HepG2 (cell line): ENCODE results near the gene TCFL5. TPM values are rescaled to one million over a fixed set of nuclear protein-coding genes. Genes with fewer than 3 reads are reported as not detected.

Source experiments
- AGO1 ChIP-seq: fragments of 200-400 bp; formaldehyde crosslinking; IDR thresholded peaks from 2 replicates; pipeline ENCODE4 v1.6.1; 2017; ENCODE audit warnings: mild to moderate bottlenecking, low read depth, low read length, moderate library complexity; ENCODE audit not compliant: poor library complexity, severe bottlenecking
- FOXC1 ChIP-seq: sonication (generic); formaldehyde crosslinking; IDR thresholded peaks from 2 replicates; pipeline ENCODE4 v1.8.0; 2022; ENCODE audit warnings: mild to moderate bottlenecking, missing genetic modification reagents, borderline replicate concordance
- HOXA7 ChIP-seq: sonication (generic); formaldehyde crosslinking; IDR thresholded peaks from 2 replicates; pipeline ENCODE4 v1.8.1; 2022; ENCODE audit warnings: mild to moderate bottlenecking, missing genetic modification reagents, moderate library complexity
- KDM6A ChIP-seq: IDR thresholded peaks from 2 replicates; pipeline ENCODE4 v1.6.1; 2016; ENCODE audit warnings: low read depth
- MTA3 ChIP-seq: sonication (generic); formaldehyde crosslinking; IDR thresholded peaks from 2 replicates; pipeline ENCODE4 v1.4.0; 2020; ENCODE audit warnings: missing genetic modification reagents
- NFRKB ChIP-seq: fragments of 450-650 bp; IDR thresholded peaks from 2 replicates; pipeline ENCODE4 v1.6.1; 2017
- NR2F2 ChIP-seq: IDR thresholded peaks from 2 replicates; pipeline ENCODE4 v1.6.1; 2012; ENCODE audit warnings: low read depth, inconsistent platforms, borderline replicate concordance
- SKI ChIP-seq: fragments of 450-650 bp; IDR thresholded peaks from one replicate; pipeline ENCODE4 v1.6.1; 2018; ENCODE audit warnings: mild to moderate bottlenecking; ENCODE audit not compliant: partially characterized antibody
- SRSF1 ChIP-seq: fragments of 200-400 bp; formaldehyde crosslinking; optimal IDR thresholded peaks from 2 replicates; pipeline ENCODE3; 2017; ENCODE audit warnings: mild to moderate bottlenecking, low read depth, low read length, moderate library complexity
- TGIF2 ChIP-seq: IDR thresholded peaks from 2 replicates; pipeline ENCODE4 v1.6.1; 2016; ENCODE audit warnings: control low read depth, missing compliant biosample characterization
- ZBTB1 ChIP-seq: sonication (generic); formaldehyde crosslinking; IDR thresholded peaks from 2 replicates; pipeline ENCODE4 v1.4.0; 2020; ENCODE audit warnings: missing genetic modification reagents, borderline replicate concordance
- ZBTB20 ChIP-seq: sonication (generic); formaldehyde crosslinking; IDR thresholded peaks from 2 replicates; pipeline ENCODE4 v1.8.1; 2023; ENCODE audit warnings: missing genetic modification reagents, low read depth, mild to moderate bottlenecking, borderline replicate concordance
- ZFP62 ChIP-seq: sonication (generic); formaldehyde crosslinking; IDR thresholded peaks from 2 replicates; pipeline ENCODE4 v1.4.0; 2020; ENCODE audit warnings: missing genetic modification reagents
- ZFY ChIP-seq: sonication (generic); formaldehyde crosslinking; IDR thresholded peaks from 2 replicates; pipeline ENCODE4 v1.4.0; 2020; ENCODE audit warnings: missing genetic modification reagents
- ZMAT3 ChIP-seq: sonication (generic); formaldehyde crosslinking; conservative IDR thresholded peaks from 2 replicates; pipeline ENCODE4 v1.7.0; 2021; ENCODE audit warnings: missing genetic modification reagents
- ZNF101 ChIP-seq: sonication (generic); formaldehyde crosslinking; IDR thresholded peaks from 2 replicates; pipeline ENCODE4 v1.4.0; 2020; ENCODE audit warnings: mild to moderate bottlenecking, low read depth, missing genetic modification reagents, borderline replicate concordance
- ZNF337 ChIP-seq: sonication (generic); formaldehyde crosslinking; IDR thresholded peaks from 2 replicates; pipeline ENCODE4 v1.5.1; 2020; ENCODE audit warnings: missing genetic modification reagents, low read depth, mild to moderate bottlenecking, borderline replicate concordance
- ZNF441 ChIP-seq: sonication (generic); formaldehyde crosslinking; IDR thresholded peaks from 2 replicates; pipeline ENCODE4 v1.7.0; 2021; ENCODE audit warnings: missing genetic modification reagents, borderline replicate concordance
- ZNF549 ChIP-seq: sonication (generic); formaldehyde crosslinking; IDR thresholded peaks from 2 replicates; pipeline ENCODE4 v1.5.0; 2020; ENCODE audit warnings: missing genetic modification reagents
- ZNF605 ChIP-seq: sonication (generic); formaldehyde crosslinking; IDR thresholded peaks from 2 replicates; pipeline ENCODE4 v1.8.0; 2022; ENCODE audit warnings: mild to moderate bottlenecking, missing genetic modification reagents
- polyA plus RNA-seq, 8 experiments: library from polyadenylated mRNA; depleted of rRNA in 3 of 8; stranded (reverse) in 7 of 8; unstranded in 1 of 8; fragments of >200 nt; fragmentation: Illumina TruSeq in 4 of 8; extraction: Trizol in 4 of 8; gene quantifications; 2 replicates each; pipeline versions ENCODE4 v1.2.1 to v1.2.3, GENCODE V29; 2011 to 2016; ENCODE audit warnings: low read depth in 4 of 8, missing spikeins in 1 of 8, mixed read lengths in 1 of 8; ENCODE audit not compliant: insufficient read depth in 1 of 8
- total RNA-seq, 5 experiments: library from RNA; depleted of rRNA; stranded (reverse); fragments of >200 nt; fragmentation: Illumina TruSeq; extraction: Trizol; gene quantifications; 2 replicates each; pipeline ENCODE4 v1.2.3, GENCODE V29; 2016; ENCODE audit warnings: low read depth in 1 of 5
- TF ChIP-seq, protein P1 (sequence below): sonication (generic); formaldehyde crosslinking; conservative IDR thresholded peaks from 2 replicates; pipeline ENCODE4 v1.8.0; 2022; ENCODE audit warnings: mild to moderate bottlenecking, moderate library complexity, missing genetic modification reagents
- TF ChIP-seq, protein P2 (sequence below): sonication (generic); formaldehyde crosslinking; IDR thresholded peaks from 2 replicates; pipeline ENCODE4 v1.4.0; 2020; ENCODE audit warnings: missing genetic modification reagents, borderline replicate concordance

Gene TCFL5
- total and polyA plus RNA-seq, 2 of the 13 experiments (the other 11 are each of a cell fraction or from before 2014, with no cell fraction given), result 14.8 to 20.0 TPM

DNA sequence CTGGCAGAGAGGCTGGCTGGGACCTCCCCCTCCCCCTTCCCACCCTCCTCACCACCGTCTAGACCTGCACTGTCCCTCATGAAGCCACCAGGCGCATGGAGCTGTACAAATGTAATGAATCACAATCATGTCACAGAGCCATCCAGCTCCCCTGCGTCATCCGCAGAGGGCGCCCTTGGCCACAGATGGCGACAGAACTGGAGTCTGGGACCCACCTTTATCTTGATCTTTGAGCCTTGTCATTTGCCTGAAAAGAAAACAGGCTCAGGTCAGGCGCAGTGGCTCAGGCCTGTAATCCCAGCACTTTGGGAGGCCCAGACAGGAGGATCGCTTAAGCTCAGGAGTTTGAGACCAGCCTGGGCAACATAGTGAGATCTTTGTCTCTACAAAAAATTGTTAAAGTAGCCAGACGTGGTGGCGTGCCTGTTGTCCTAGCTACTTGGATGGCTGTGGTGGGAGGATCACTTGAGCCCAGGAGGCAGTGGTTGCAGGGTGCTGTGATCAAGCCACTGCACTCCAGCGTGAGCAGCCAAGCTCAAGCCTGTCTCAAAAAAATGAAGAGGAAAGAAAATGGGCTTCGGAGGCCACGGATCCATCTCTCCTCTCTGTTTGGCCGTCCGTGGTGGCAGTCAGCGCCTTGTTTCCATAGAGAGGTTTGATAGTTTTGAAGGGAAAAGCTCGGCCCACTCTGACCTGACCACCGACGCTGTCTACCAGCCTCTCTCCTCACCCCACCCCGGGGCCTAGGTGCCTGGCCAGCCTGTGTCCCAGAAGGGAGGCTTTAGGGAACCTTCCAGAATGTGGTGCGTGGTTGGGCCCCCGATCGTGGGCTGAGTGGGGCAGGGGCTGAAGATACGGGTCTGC lies 38.6 kb downstream of the TCFL5 start (continued):
- TF ChIP-seq FOXC1 (no peak), ZFY (CRISPR knock-in tag) (peak; percentile 83), ZNF101 (CRISPR knock-in tag) (no peak), AGO1 (no peak), SKI (peak; percentile 98), TGIF2 (CRISPR knock-in tag) (peak; percentile 91; the same call in 1 of the 2 replicates), MTA3 (CRISPR knock-in tag) (no peak), ZBTB20 (CRISPR knock-in tag) (peak; percentile 42; the same call in 1 of the 2 replicates), ZFP62 (CRISPR knock-in tag) (0 out of 2 replicates have a peak, but pooled peaks have one; percentile 35), HOXA7 (CRISPR knock-in tag) (no peak), ZBTB1 (CRISPR knock-in tag) (peak; percentile 50; the same call in 1 of the 2 replicates), ZNF549 (no peak), NFRKB (no peak), ZNF337 (CRISPR knock-in tag) (peak; percentile 37; the same call in 1 of the 2 replicates), KDM6A (CRISPR knock-in tag) (0 out of 2 replicates have a peak, but pooled peaks have one; percentile 13), ZNF441 (CRISPR knock-in tag) (no peak), NR2F2 (peak; percentile 41; the same call in 1 of the 2 replicates), ZMAT3 (CRISPR knock-in tag) (peak; percentile 36; the same call in 1 of the 2 replicates), SRSF1 (peak; percentile 76), ZNF605 (CRISPR knock-in tag) (peak; percentile 92)
- TF ChIP-seq, protein P1, sequence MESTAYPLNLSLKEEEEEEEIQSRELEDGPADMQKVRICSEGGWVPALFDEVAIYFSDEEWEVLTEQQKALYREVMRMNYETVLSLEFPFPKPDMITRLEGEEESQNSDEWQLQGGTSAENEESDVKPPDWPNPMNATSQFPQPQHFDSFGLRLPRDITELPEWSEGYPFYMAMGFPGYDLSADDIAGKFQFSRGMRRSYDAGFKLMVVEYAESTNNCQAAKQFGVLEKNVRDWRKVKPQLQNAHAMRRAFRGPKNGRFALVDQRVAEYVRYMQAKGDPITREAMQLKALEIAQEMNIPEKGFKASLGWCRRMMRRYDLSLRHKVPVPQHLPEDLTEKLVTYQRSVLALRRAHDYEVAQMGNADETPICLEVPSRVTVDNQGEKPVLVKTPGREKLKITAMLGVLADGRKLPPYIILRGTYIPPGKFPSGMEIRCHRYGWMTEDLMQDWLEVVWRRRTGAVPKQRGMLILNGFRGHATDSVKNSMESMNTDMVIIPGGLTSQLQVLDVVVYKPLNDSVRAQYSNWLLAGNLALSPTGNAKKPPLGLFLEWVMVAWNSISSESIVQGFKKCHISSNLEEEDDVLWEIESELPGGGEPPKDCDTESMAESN (CRISPR knock-in tag), result peak; percentile 90
- TF ChIP-seq, protein P2, sequence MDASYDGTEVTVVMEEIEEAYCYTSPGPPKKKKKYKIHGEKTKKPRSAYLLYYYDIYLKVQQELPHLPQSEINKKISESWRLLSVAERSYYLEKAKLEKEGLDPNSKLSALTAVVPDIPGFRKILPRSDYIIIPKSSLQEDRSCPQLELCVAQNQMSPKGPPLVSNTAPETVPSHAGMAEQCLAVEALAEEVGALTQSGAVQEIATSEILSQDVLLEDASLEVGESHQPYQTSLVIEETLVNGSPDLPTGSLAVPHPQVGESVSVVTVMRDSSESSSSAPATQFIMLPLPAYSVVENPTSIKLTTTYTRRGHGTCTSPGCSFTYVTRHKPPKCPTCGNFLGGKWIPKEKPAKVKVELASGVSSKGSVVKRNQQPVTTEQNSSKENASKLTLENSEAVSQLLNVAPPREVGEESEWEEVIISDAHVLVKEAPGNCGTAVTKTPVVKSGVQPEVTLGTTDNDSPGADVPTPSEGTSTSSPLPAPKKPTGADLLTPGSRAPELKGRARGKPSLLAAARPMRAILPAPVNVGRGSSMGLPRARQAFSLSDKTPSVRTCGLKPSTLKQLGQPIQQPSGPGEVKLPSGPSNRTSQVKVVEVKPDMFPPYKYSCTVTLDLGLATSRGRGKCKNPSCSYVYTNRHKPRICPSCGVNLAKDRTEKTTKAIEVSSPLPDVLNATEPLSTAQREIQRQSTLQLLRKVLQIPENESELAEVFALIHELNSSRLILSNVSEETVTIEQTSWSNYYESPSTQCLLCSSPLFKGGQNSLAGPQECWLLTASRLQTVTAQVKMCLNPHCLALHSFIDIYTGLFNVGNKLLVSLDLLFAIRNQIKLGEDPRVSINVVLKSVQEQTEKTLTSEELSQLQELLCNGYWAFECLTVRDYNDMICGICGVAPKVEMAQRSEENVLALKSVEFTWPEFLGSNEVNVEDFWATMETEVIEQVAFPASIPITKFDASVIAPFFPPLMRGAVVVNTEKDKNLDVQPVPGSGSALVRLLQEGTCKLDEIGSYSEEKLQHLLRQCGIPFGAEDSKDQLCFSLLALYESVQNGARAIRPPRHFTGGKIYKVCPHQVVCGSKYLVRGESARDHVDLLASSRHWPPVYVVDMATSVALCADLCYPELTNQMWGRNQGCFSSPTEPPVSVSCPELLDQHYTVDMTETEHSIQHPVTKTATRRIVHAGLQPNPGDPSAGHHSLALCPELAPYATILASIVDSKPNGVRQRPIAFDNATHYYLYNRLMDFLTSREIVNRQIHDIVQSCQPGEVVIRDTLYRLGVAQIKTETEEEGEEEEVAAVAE (CRISPR knock-in tag), result peak; percentile 90
